22Rv1 (cell line): ENCODE data around the gene ING1.

Experiments used
- H3K27ac ChIP-seq: fragments of 450-650 bp; 2 replicates; pipeline ENCODE4 v1.5.1; 2017
- ZFX ChIP-seq: fragments of 450-650 bp; IDR thresholded peaks from 2 replicates; pipeline ENCODE4 v1.6.1; 2017; ENCODE audit warnings: antibody characterized with exemption, borderline replicate concordance
- TF ChIP-seq, protein P1 (sequence below): fragments of 450-650 bp; IDR thresholded peaks from 2 replicates; pipeline ENCODE4 v1.5.1; 2017; ENCODE audit warnings: mild to moderate bottlenecking

Gene ING1

DNA sequence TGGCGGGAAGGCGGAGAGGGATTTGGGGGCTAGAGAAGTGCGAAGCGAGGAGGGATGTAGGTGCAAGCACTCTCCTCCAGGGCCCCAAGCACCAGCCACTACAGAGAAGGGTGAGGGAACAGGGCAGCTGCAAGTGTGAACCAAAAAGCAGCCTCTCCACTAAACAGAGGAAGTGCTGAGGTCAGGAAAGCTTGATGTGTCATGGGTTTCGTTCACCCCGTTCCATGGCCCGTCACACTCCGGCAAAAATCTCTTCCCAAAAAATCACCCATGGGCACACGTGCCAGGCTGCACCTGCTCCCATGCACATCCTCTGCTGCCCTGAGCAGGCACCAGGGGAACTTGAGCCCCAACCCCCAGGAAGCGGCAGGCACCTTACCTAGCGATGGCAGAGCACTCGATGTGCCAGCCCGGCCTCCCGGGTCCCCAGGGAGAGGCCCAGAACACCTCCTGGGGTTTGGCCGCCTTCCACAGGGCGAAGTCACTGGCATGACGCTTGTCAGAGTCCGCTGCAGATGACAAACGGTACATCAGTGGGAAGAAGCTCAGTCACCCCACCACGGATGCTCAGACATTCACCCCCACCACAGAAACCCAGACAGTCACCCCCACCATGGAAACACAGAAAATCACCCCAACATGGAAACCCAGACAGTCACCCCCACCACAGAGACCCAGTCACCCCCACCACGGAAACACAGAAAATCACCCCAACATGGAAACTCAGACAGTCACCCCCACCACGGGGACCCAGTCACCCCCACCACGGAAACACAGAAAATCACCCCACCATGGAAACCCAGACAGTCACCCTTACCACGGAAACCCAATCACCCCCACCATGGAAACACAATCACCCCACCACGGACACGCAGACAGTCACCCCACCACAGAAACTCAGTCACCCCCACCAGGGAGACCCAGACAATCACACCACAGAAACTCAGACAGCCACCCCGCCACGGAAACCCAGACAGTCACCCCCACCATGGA, 36.6 kb upstream of the ING1 start:
- no peak overlapping the region for H3K27ac ChIP-seq
- TF ChIP-seq ZFX: no peak
- TF ChIP-seq, protein P1, sequence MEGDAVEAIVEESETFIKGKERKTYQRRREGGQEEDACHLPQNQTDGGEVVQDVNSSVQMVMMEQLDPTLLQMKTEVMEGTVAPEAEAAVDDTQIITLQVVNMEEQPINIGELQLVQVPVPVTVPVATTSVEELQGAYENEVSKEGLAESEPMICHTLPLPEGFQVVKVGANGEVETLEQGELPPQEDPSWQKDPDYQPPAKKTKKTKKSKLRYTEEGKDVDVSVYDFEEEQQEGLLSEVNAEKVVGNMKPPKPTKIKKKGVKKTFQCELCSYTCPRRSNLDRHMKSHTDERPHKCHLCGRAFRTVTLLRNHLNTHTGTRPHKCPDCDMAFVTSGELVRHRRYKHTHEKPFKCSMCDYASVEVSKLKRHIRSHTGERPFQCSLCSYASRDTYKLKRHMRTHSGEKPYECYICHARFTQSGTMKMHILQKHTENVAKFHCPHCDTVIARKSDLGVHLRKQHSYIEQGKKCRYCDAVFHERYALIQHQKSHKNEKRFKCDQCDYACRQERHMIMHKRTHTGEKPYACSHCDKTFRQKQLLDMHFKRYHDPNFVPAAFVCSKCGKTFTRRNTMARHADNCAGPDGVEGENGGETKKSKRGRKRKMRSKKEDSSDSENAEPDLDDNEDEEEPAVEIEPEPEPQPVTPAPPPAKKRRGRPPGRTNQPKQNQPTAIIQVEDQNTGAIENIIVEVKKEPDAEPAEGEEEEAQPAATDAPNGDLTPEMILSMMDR: no peak

DNA sequence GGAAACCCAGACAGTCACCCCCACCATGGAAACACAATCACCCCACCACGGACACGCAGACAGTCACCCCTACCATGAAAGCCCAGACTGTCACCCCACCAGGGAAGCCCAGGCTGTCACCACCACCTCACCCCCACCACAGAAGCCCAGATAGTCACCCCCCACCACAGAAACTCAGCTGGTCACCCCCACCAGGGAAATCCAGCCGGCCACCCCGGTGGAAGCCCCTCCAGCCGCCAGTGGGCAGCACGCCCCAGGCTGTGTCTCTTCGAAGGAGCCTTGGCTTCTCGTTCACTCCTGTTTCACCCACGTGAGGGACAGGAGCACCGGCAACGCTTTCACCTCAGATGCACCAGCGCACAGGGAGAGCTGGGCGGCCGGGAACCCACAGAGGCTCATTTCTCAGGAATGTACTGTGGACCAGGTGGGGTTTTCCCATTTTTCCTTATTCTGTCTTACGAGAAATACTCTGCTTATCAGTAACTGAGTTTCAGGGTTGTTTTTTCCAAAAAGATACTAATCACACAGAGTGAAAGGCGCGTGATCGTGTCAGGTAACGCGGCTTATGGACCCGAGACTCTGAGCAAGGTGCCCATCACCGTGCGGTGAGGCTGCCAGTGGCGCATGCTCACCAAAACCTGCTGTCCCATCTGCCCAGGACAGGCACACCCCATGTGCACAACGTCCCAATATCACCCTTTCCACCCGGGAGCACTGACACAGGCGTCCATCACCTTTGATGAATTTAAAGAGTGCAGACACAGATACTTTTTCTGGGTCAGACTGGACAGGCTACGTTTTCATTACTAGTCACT, 35.6 kb upstream of the ING1 start:
- TF ChIP-seq, protein P1: no peak
- no peak for TF ChIP-seq ZFX
- no peak overlapping the region for H3K27ac ChIP-seq

DNA sequence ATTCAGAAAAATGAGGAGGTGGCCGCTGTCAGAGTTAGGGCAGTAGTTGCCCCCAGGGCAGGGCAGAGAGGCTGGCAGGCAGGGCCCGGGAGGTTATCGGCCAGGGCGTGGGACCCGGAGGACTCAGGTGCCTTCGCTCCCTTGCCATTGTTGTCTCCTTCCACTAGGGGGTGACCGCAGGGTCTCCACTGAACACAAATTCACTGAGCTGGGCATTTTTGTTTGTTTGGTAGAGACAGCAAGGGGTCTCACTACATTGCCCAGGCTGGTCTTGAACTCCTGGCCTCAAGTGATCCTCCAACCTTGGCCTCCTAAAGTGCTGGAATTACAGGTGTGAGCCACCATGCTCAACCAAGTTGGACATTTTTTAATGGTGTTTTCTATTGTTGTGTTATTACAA, 32.6 kb upstream of the ING1 start:
- H3K27ac ChIP-seq: no peak overlapping the region
- TF ChIP-seq, protein P1: peak; percentile 54
- TF ChIP-seq ZFX: no peak

DNA sequence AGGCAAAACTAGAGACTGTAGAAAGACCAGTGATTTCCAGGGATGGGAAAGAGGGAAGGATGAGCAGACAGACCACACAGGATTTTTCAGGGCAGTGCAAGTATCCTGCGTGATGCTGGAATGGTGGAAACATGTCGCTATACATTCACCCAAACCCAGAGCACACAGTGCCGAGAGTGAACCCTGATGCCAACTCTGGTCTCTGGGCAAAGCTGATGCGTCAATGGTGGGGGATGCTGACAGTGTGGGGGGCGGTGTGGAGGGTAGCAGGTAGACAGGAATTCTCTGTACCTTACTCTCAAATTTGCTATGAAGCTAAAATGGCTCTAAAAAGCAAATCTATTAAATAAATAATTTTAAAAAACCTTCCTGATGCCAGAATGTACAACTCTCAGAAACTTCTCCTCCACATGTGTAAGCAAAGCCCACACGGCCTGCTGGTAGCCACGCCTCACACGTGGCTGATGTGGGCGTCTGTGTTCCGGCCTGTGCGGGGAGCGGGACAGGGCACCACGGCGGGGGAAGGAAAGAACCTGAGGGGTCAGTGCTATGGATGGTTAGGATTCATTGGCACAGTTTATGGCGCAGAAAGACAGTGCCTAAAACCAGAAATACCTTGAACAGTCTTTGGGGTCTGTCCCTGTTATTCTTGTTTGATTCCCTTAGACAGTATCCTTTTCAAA, 31.5 kb upstream of the ING1 start:
- TF ChIP-seq, protein P1: no peak
- H3K27ac ChIP-seq: no peak overlapping the region

DNA sequence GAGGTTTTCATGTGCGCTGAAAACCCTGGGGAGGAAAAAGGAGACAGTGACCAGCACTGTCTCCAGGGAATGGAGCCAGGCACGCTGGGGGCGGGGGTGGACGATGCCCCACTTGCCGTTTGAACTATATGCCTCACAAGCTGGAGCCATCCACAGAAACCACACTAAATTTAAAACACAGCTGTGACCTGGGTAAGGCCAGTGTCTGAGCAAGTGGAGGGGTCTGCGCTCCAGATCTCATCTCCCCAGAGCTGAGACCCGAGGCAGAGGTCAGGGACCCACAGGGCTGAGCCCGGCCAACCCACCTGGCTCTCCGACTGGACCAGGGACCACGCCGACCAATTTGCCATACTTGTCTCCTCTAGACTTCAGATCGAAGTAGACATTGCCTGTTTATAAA, 30.8 kb upstream of the ING1 start:
- H3K27ac ChIP-seq: no peak overlapping the region
- TF ChIP-seq, protein P1: no peak
- TF ChIP-seq ZFX: no peak

DNA sequence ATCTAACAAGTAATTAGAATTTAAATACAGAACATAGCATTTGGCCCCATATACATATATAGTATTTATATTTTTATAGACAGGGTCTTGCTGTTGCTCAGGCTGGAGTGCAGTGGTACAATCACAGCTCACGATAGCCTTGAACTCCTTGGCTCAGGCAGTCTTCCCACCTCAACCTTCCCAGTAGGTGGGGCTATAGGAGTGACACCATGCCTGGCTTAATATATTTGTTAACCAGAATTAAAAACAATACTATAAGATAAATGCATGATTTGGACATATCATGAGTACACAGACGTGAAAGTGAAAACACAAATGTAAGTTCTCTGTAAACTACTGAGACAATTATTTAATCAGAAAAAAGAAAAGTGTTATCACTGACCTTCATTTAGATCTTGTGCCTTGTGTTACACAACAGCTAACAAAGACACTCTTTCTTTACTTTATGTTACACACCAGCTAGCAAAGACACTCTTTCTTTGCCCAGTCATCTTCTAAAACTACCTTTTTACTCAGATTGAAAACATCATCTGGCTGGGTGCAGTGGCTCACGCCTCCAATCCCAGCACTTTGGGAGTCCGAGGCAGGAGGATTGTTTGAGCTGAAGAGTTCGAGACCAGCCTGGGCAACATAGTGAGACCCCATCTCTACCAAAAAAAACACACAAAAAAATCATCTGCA, 30.2 kb upstream of the ING1 start:
- TF ChIP-seq, protein P1: peak; percentile 38
- TF ChIP-seq ZFX: no peak
- no peak overlapping the region for H3K27ac ChIP-seq
